Left ventricle myocardium inferior (tissue), 1 donor: ENCODE data around the gene SENP7. TPM values are rescaled to one million over a fixed set of nuclear protein-coding genes. Genes with fewer than 3 reads are reported as not detected.
"Not testable (repeated sequence)": the region's sequence is repeated elsewhere in the genome, so short reads cannot be mapped to it uniquely, and the experiment has no call there.

Experiments
- DNase-seq: peaks from one replicate; pipeline ENCODE4 v3.0.0-alpha.2; 2020
- H3K27ac ChIP-seq: fragments of 200-600 bp; replicated peaks from 2 replicates; pipeline ENCODE4 v1.8.0; 2021
- H3K27me3 ChIP-seq: fragments of 200-600 bp; 2 replicates; pipeline ENCODE4 v1.8.0; 2021; ENCODE audit warnings: low read depth
- H3K36me3 ChIP-seq: fragments of 200-600 bp; 2 replicates; pipeline ENCODE4 v1.8.0; 2021
- H3K4me1 ChIP-seq: fragments of 200-600 bp; 2 replicates; pipeline ENCODE4 v1.8.0; 2021
- H3K4me3 ChIP-seq: fragments of 200-600 bp; 2 replicates; pipeline ENCODE4 v1.8.0; 2021; ENCODE audit warnings: mild to moderate bottlenecking, moderate library complexity
- H3K9me3 ChIP-seq: fragments of 200-600 bp; replicated peaks from 2 replicates; pipeline ENCODE4 v1.8.0; 2021
- intact Hi-C: fragments of 100-400 bp; cut with micrococcal nuclease; formaldehyde crosslinking; loops from one replicate; pipeline ENCODE4 v1.11.0; 2022
- total RNA-seq: library from RNA; stranded (reverse); fragmentation: NEBNext Ultra II Directional; extraction: Animal tissue kit (Norgen Biotek cat#: 25700); gene quantifications from one replicate; pipeline ENCODE4 v1.2.1, GENCODE V29; 2021
- TF ChIP-seq, protein P1 (sequence below): fragments of 200-600 bp; IDR thresholded peaks from 2 replicates; pipeline ENCODE4 v1.8.0; 2021; ENCODE audit warnings: antibody characterized with exemption, mild to moderate bottlenecking, borderline replicate concordance
- donor health status: DM: no; HTN: yes; CAD: no; lungs with severe emphysema.

The SENP7 gene
- total RNA-seq, 1 donor from 2014 or later = 8.7 TPM

DNA sequence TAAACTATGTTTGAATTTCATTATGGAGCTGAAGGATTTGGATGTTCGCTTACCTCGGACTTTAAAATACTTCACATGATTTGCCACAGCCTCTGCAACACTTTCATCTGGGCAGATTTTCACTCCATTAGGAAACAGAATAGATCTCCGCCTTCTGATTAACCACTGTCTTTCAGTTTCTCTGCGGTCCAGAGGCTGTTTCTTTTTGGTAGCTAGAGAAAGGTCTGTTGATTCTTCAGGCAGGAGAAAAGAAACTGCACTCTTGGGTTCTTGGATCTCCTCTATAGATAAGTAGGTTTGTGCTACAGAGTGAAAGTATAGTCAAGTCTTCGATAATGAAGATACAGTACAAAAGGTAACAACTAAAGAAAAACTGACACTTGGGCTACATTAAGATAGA, 193.5 kb downstream of the SENP7 start:
- H3K36me3 ChIP-seq = no peaks in the 10 kb centered on the region
- no peak for DNase-seq
- intact Hi-C loops = no loop called here
- H3K4me1 ChIP-seq = no peaks in the 10 kb centered on the region
- no peaks in the 10 kb centered on the region for H3K9me3 ChIP-seq
- no peaks in the 10 kb centered on the region for H3K27me3 ChIP-seq
- H3K27ac ChIP-seq = no peak overlapping the region
- H3K4me3 ChIP-seq = no peak overlapping the region
- TF ChIP-seq, protein P1, sequence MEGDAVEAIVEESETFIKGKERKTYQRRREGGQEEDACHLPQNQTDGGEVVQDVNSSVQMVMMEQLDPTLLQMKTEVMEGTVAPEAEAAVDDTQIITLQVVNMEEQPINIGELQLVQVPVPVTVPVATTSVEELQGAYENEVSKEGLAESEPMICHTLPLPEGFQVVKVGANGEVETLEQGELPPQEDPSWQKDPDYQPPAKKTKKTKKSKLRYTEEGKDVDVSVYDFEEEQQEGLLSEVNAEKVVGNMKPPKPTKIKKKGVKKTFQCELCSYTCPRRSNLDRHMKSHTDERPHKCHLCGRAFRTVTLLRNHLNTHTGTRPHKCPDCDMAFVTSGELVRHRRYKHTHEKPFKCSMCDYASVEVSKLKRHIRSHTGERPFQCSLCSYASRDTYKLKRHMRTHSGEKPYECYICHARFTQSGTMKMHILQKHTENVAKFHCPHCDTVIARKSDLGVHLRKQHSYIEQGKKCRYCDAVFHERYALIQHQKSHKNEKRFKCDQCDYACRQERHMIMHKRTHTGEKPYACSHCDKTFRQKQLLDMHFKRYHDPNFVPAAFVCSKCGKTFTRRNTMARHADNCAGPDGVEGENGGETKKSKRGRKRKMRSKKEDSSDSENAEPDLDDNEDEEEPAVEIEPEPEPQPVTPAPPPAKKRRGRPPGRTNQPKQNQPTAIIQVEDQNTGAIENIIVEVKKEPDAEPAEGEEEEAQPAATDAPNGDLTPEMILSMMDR = no peak

DNA sequence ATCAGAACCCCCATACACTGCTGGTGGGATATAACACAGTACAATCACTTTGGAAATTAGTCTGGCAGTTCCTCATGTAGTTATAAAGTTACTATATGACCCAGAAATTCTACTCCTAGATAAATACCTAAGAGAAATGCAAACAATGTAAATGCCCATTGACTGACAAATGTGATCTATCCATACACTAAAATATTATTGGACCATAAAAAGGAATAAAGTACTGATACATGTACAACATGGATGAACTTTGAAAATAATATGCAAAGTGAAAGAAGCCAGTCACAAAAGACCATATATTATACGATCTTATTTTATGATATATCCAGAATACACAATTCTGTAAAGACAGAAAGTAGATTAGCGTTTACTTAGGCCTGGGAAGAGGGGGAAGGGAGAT, 200.5 kb downstream of the SENP7 start:
- H3K36me3 ChIP-seq = peaks cover 8% of the 10 kb centered on the region
- H3K9me3 ChIP-seq = peaks cover 21% of the 10 kb centered on the region
- no peak overlapping the region for H3K27ac ChIP-seq
- no peaks in the 10 kb centered on the region for H3K27me3 ChIP-seq
- intact Hi-C loops = no loop called here
- TF ChIP-seq, protein P1 = no peak
- DNase-seq = no peak
- H3K4me3 ChIP-seq = no peak overlapping the region
- peaks cover 7% of the 10 kb centered on the region for H3K4me1 ChIP-seq

DNA sequence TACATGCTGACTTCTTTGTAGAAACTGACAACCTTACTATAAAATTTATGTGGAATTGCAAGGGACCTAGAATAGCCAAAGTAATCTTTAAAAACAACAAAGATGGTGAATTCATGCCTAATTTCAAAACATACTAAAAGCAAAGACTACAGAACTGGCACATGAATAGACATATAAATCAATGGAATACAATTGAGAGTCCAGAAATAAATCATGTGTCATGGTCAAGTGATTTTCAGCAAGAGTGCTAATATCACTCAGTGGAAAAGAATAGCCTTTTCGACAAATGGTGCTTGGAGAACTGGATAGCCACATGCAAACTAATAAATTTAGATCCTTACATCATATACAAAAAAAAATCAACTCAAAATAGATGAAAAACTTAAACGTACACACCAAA, 201.3 kb downstream of the SENP7 start:
- Histone ChIP-seq H3K27ac (no peak overlapping the region), H3K27me3 (no peaks in the 10 kb centered on the region), H3K4me1 (peaks cover 7% of the 10 kb centered on the region), H3K36me3 (peaks cover 8% of the 10 kb centered on the region), H3K9me3 (peaks cover 25% of the 10 kb centered on the region), H3K4me3 (no peak overlapping the region)
- intact Hi-C loops = no loop called here
- no peak for DNase-seq
- TF ChIP-seq, protein P1 = no peak

DNA sequence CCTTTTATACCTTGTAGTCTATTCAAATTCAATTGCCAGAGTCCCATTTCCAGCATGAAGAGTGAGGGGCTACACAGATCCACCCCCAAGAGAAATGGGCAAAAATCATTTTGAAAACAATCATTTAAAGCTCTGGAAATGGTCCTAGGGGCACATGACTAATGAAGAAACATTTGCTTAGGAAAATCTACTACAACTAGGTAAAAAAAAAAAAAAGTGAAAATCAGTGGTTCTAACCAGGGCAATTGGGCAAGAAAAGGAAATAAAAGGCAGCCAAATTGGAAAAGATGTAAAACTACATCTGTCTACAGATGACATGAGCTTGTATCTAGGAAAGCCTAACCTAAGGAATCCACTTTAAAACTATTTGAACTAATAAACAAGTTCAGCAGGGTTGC, 202.0 kb downstream of the SENP7 start:
- Histone ChIP-seq H3K4me3 (no peak overlapping the region), H3K36me3 (peaks cover 8% of the 10 kb centered on the region), H3K27me3 (no peaks in the 10 kb centered on the region), H3K9me3 (peaks cover 25% of the 10 kb centered on the region), H3K27ac (no peak overlapping the region), H3K4me1 (peaks cover 7% of the 10 kb centered on the region)
- DNase-seq = no peak
- intact Hi-C loops = no loop called here
- TF ChIP-seq, protein P1 = no peak

DNA sequence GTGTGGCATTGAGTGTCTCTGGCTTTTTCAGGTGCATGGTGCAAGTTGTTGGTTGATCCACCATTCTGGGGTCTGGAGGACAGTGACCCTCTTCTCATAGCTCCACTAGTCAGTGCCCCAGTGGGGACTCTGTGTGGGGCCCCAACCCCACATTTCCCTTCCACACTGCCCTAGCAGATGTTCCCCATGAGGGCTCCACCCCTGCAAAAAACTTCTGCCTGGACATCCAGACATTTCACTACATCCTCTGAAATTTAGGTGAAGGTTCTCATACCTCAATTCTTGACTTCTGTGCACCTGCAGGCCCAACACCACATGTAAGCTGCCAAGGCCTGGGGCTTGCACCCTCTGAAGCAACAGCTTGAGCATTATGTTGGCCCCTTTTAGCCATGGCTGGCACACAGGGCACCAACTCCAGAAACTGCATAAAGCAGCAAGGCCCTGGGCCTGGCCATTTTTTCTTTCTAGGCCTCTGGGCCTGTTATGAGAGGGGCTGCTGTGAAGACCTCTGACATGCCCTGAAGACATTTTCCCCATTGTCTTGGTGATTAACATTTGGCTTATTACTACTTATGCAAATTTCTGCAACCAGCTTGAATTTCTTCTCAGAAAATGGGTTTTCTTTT, 204.8 kb downstream of the SENP7 start:
- H3K27me3 ChIP-seq, H3K4me3 ChIP-seq, H3K36me3 ChIP-seq, H3K27ac ChIP-seq, H3K4me1 ChIP-seq, intact Hi-C loops, DNase-seq: not testable (repeated sequence)
- peaks cover 25% of the 10 kb centered on the region for H3K9me3 ChIP-seq

DNA sequence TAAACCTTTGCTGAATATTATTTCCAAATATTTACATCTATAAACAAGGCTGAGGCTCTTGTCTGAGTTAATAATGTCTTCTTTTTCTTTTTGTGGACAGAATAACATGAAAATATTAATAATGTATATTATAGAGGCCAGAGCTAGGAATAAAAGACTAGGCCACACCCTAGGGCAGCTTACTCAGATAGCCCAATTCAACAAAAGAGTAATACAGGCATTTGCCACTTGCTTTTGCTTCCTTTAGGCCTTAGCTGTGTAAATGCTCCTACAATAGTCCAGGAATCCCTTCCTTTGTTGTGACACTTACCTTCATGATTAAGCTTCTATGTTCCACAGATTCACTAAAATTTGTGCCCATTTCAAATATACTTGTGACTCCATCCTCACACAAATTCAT, 209.2 kb downstream of the SENP7 start:
- H3K27me3 ChIP-seq = no peaks in the 10 kb centered on the region
- intact Hi-C loops = no loop called here
- TF ChIP-seq, protein P1 = no peak

More for the DNA sequence above, 209.2 kb downstream of the SENP7 start:
- peaks cover 4% of the 10 kb centered on the region for H3K36me3 ChIP-seq
- DNase-seq = no peak
- H3K4me3 ChIP-seq = no peak overlapping the region
- peaks cover 16% of the 10 kb centered on the region for H3K9me3 ChIP-seq
- no peak overlapping the region for H3K27ac ChIP-seq
- no peaks in the 10 kb centered on the region for H3K4me1 ChIP-seq
